K562 (cell line): ENCODE results near the gene EPB41L1. TPM values are rescaled to one million over a fixed set of nuclear protein-coding genes. Genes with fewer than 3 reads are reported as not detected.

Source experiments
- BACH1 ChIP-seq: fragments of 200-800 bp; sonication (Bioruptor generic); IDR thresholded peaks from 2 replicates; pipeline ENCODE4 v1.6.1; 2016; ENCODE audit warnings: missing genetic modification characterization, missing compliant biosample characterization
- CHAMP1 ChIP-seq: fragments of 450-650 bp; IDR thresholded peaks from 2 replicates; pipeline ENCODE4 v1.6.1; 2016; ENCODE audit warnings: mild to moderate bottlenecking
- CREB3L1 ChIP-seq: fragments of 450-650 bp; IDR thresholded peaks from 2 replicates; pipeline ENCODE4 v1.6.1; 2014; ENCODE audit warnings: low read depth, mild to moderate bottlenecking, moderate library complexity, borderline replicate concordance
- DIDO1 ChIP-seq: fragments of 450-650 bp; IDR thresholded peaks from 2 replicates; pipeline ENCODE4 v1.6.1; 2016; ENCODE audit warnings: low read depth, missing biosample characterization, missing genetic modification characterization
- GTF2F1 ChIP-seq: IDR thresholded peaks from 2 replicates; pipeline ENCODE4 v1.6.1; 2011; ENCODE audit warnings: low read depth, low read length, improper control_type of control experiment
- HMG20A ChIP-seq: fragments of 450-650 bp; formaldehyde crosslinking; conservative IDR thresholded peaks from 2 replicates; pipeline ENCODE4 v1.4.0; 2020; ENCODE audit warnings: mild to moderate bottlenecking, mixed read lengths
- KAT7 ChIP-seq: sonication (generic); formaldehyde crosslinking; IDR thresholded peaks from 2 replicates; pipeline ENCODE4 v1.8.0; 2022; ENCODE audit warnings: missing genetic modification reagents, mild to moderate bottlenecking, borderline replicate concordance
- KAT8 ChIP-seq: fragments of 450-650 bp; IDR thresholded peaks from 2 replicates; pipeline ENCODE4 v1.6.1; 2016; ENCODE audit warnings: low read depth, mild to moderate bottlenecking
- MYBL2 ChIP-seq, 2 experiments: fragments of 450-650 bp in 1 of 2; sonication (generic) in 1 of 2; formaldehyde crosslinking in 1 of 2; IDR thresholded peaks; 2 replicates each; pipeline versions ENCODE4 v1.6.1 to v1.8.1; 2017 to 2022; ENCODE audit warnings: borderline replicate concordance in 1 of 2, inconsistent platforms in 1 of 2, low read depth in 1 of 2, mild to moderate bottlenecking in 1 of 2, missing genetic modification reagents in 1 of 2, moderate library complexity in 1 of 2
- PCBP2 ChIP-seq: fragments of 200-400 bp; formaldehyde crosslinking; IDR thresholded peaks from 2 replicates; pipeline ENCODE4 v1.6.1; 2018; ENCODE audit warnings: low read length, low read depth, mild to moderate bottlenecking, moderate library complexity; ENCODE audit not compliant: poor library complexity, severe bottlenecking
- RB1 ChIP-seq: fragments of 450-650 bp; IDR thresholded peaks from 2 replicates; pipeline ENCODE4 v1.6.1; 2017; ENCODE audit warnings: low read depth, mild to moderate bottlenecking
- SLC30A9 ChIP-seq: fragments of 250-450 bp; sonication (Bioruptor Pico); IDR thresholded peaks from 2 replicates; pipeline ENCODE4 v1.8.0; 2022; ENCODE audit warnings: mild to moderate bottlenecking, moderate library complexity
- TBL1XR1 ChIP-seq, 2 experiments: IDR thresholded peaks; 2 replicates each; pipeline ENCODE4 v1.6.1; 2012; ENCODE audit warnings: improper control_type of control experiment in 2 of 2, low read length in 2 of 2, mild to moderate bottlenecking in 1 of 2
- ZFP36 ChIP-seq: fragments of 150-350 bp; IDR thresholded peaks from 2 replicates; pipeline ENCODE4 v1.6.1; 2018; ENCODE audit warnings: low read length, low read depth; ENCODE audit not compliant: partially characterized antibody
- ZNF146 ChIP-seq: IDR thresholded peaks from one replicate; pipeline ENCODE4 v1.6.1; 2018; ENCODE audit warnings: missing compliant biosample characterization; ENCODE audit not compliant: unreplicated experiment
- ZNF316 ChIP-seq: fragments of 450-650 bp; IDR thresholded peaks from 2 replicates; pipeline ENCODE4 v1.6.1; 2016
- polyA plus RNA-seq, 8 experiments: library from polyadenylated mRNA; depleted of rRNA in 4 of 8; stranded (reverse) in 5 of 8; unstranded in 3 of 8; fragments of >200 nt; fragmentation: Nextera tagmentation in 2 of 8; fragmentation: Illumina TruSeq in 1 of 8; extraction: Ambion mirVana in 2 of 8; extraction: Trizol in 1 of 8; gene quantifications; 2 replicates each; pipeline versions ENCODE4 v1.2.1 to v1.2.3, GENCODE V29; 2011 to 2014; ENCODE audit warnings: inconsistent platforms in 1 of 8, missing spikeins in 1 of 8
- total RNA-seq, 7 experiments: library from RNA; depleted of rRNA in 6 of 7; stranded (reverse); fragments of >200 nt in 6 of 7; fragmentation: Illumina TruSeq in 2 of 7; extraction: Trizol in 2 of 7; gene quantifications; 2 replicates each; pipeline versions ENCODE4 v1.2.1 to v1.2.3, GENCODE V29; 2011 to 2021; ENCODE audit warnings: low replicate concordance in 1 of 7
- TF ChIP-seq, protein P1 (sequence below): sonication (generic); formaldehyde crosslinking; IDR thresholded peaks from 2 replicates; pipeline ENCODE4 v1.8.1; 2022; ENCODE audit warnings: missing genetic modification reagents
- TF ChIP-seq, protein P2 (sequence below): fragments of 250-450 bp; sonication (Bioruptor Pico); IDR thresholded peaks from 2 replicates; pipeline ENCODE4 v1.8.0; 2022; ENCODE audit warnings: moderate library complexity, mild to moderate bottlenecking, inconsistent platforms

The EPB41L1 gene
- total and polyA plus RNA-seq, 9 of the 15 experiments (the other 6 are each of a cell fraction or from before 2014, with no cell fraction given) = 0.11 to 4.3 (median 1.3) TPM

DNA sequence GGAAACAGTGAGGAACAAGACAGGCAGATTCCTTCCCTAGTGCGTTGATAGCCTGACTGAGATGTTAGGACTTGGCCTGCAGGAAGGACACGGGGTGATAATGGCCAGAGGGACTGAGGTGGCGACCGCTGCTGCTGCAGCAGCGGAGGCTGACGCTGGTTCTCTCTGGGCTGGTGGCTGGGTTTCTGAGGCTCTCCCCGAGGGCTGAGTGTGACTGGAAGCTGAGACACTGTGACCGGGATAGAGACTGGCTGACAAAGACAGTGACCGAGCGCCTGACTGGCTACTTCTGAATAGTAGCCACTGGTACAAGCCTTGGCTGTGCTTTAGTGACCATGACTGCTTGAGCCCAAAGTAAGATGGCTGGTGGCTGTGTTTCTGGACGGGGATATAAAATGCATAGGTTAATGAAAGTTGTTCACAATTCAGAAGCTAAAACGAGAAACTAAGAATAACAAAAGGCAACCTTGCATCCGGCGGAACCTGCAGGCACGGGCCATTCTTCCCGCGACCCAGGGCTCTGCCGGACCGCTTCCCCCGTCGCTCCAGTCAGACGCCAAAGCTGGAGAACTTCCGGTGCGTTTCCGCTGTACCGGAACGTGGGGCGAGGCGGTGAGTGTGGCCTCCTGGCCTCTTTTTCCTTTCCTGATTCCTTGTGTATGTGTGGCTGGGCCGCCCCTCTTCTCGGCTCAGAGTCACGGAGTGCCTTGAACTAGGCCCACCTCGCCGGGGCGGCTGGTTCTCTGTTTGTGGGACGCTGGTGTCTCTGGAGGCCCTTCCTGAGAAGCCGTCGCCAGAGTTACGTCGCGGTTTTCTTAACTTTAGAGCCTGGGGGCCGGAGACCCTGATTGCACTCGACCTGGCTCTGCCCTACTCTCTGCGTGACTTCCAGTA, 81.6 kb downstream of the EPB41L1 start, which contains the start of gene AAR2 (continued):
- TF ChIP-seq, protein P1, sequence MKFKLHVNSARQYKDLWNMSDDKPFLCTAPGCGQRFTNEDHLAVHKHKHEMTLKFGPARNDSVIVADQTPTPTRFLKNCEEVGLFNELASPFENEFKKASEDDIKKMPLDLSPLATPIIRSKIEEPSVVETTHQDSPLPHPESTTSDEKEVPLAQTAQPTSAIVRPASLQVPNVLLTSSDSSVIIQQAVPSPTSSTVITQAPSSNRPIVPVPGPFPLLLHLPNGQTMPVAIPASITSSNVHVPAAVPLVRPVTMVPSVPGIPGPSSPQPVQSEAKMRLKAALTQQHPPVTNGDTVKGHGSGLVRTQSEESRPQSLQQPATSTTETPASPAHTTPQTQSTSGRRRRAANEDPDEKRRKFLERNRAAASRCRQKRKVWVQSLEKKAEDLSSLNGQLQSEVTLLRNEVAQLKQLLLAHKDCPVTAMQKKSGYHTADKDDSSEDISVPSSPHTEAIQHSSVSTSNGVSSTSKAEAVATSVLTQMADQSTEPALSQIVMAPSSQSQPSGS (CRISPR knock-in tag) = no peak
- no peak for TF ChIP-seq SLC30A9
- peak; percentile 92 for TF ChIP-seq CHAMP1
- no peak for TF ChIP-seq BACH1 (tag)
- no peak for TF ChIP-seq GTF2F1
- TF ChIP-seq ZNF316 = no peak
- TF ChIP-seq KAT7 = no peak; the same call in 1 of the 2 replicates
- TF ChIP-seq PCBP2 = no peak
- peak; percentile 35 for TF ChIP-seq ZFP36
- TF ChIP-seq, protein P2, sequence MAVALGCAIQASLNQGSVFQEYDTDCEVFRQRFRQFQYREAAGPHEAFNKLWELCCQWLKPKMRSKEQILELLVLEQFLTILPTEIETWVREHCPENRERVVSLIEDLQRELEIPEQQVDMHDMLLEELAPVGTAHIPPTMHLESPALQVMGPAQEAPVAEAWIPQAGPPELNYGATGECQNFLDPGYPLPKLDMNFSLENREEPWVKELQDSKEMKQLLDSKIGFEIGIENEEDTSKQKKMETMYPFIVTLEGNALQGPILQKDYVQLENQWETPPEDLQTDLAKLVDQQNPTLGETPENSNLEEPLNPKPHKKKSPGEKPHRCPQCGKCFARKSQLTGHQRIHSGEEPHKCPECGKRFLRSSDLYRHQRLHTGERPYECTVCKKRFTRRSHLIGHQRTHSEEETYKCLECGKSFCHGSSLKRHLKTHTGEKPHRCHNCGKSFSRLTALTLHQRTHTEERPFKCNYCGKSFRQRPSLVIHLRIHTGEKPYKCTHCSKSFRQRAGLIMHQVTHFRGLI (CRISPR knock-in tag) = no peak
- peak; percentile 98 for TF ChIP-seq DIDO1 (tag)
- no peak for TF ChIP-seq ZNF146 (CRISPR knock-in tag)
- TF ChIP-seq TBL1XR1 (IDR thresholded peaks at IDR 0.05; ENCODE audit: low read length in 2 of 2) = no peak
- no peak for TF ChIP-seq MYBL2 (IDR thresholded peaks at IDR 0.05; ENCODE audit: low read depth)
- no peak for TF ChIP-seq MYBL2 (CRISPR knock-in tag; IDR thresholded peaks at IDR 0.05; ENCODE audit: borderline replicate concordance)
- TF ChIP-seq RB1 = peak; percentile 92
- TF ChIP-seq HMG20A = no peak
- peak; percentile 66; the same call in 1 of the 2 replicates for TF ChIP-seq KAT8
- peak; percentile 47; the same call in 1 of the 2 replicates for TF ChIP-seq CREB3L1
